Neural cell (in vitro differentiated cells): ENCODE data around the gene MND1. TPM values are rescaled to one million over a fixed set of nuclear protein-coding genes. Genes with fewer than 3 reads are reported as not detected.

Experiments used
- H2AFZ ChIP-seq: fragments of 200-600, 300-800 bp; sonication (generic), shearing (Covaris generic); 2 replicates; pipeline ENCODE4 v1.6.0; 2014; ENCODE audit warnings: low read depth, mild to moderate bottlenecking, antibody characterized with exemption, low read length, moderate library complexity
- H3F3A ChIP-seq: fragments of 200-600 bp; shearing (Covaris generic); 2 replicates; pipeline ENCODE4 v1.6.1; 2016; ENCODE audit warnings: mild to moderate bottlenecking, moderate library complexity, mixed read lengths, antibody characterized with exemption, low read length; ENCODE audit not compliant: insufficient read depth, poor library complexity, severe bottlenecking
- H3K27ac ChIP-seq: fragments of 200-600, 300-800 bp; sonication (generic), shearing (Covaris generic); 2 replicates; pipeline ENCODE4 v1.5.1; 2014; ENCODE audit warnings: mild to moderate bottlenecking, low read length, moderate library complexity
- H3K27me3 ChIP-seq: fragments of 300-800, 200-600 bp; sonication (generic), shearing (Covaris generic); 2 replicates; pipeline ENCODE4 v1.6.0; 2014; ENCODE audit warnings: mild to moderate bottlenecking, low read depth, low read length, moderate library complexity; ENCODE audit not compliant: insufficient read depth
- H3K36me3 ChIP-seq: fragments of 300-800, 200-600 bp; sonication (generic), shearing (Covaris generic); 2 replicates; pipeline ENCODE4 v1.5.1; 2014; ENCODE audit warnings: mild to moderate bottlenecking, antibody characterized with exemption, low read length, moderate library complexity; ENCODE audit not compliant: insufficient read depth
- H3K4me2 ChIP-seq: fragments of 300-800, 200-600 bp; sonication (generic), shearing (Covaris generic); 2 replicates; pipeline ENCODE4 v1.6.0; 2014; ENCODE audit warnings: mild to moderate bottlenecking, low read length
- H3K4me3 ChIP-seq: fragments of 300-800, 200-600 bp; sonication (generic), shearing (Covaris generic); 2 replicates; pipeline ENCODE4 v1.5.1; 2014; ENCODE audit warnings: mild to moderate bottlenecking, low read length, moderate library complexity
- H3K79me2 ChIP-seq: fragments of 200-600 bp; shearing (Covaris generic); replicated peaks from 2 replicates; pipeline ENCODE4 v1.6.0; 2014; ENCODE audit warnings: mild to moderate bottlenecking, low read length, moderate library complexity; ENCODE audit not compliant: insufficient read depth
- H3K9ac ChIP-seq: fragments of 300-800, 200-600 bp; sonication (generic), shearing (Covaris generic); 2 replicates; pipeline ENCODE4 v1.6.1; 2016; ENCODE audit warnings: mild to moderate bottlenecking, low read length, mixed read lengths
- H3K9me2 ChIP-seq: fragments of 200-600 bp; shearing (Covaris generic); 2 replicates; pipeline ENCODE4 v1.6.1; 2016; ENCODE audit warnings: mild to moderate bottlenecking, low read length, mixed read lengths; ENCODE audit not compliant: insufficient read depth
- H3K9me3 ChIP-seq: fragments of 200-600, 300-800 bp; sonication (generic), shearing (Covaris generic); 2 replicates; pipeline ENCODE4 v1.6.1; 2016; ENCODE audit warnings: mild to moderate bottlenecking, mixed run types, low read length, moderate library complexity, mixed read lengths
- H4K20me1 ChIP-seq: fragments of 200-600 bp; shearing (Covaris generic); 2 replicates; pipeline ENCODE4 v1.6.1; 2016; ENCODE audit warnings: mild to moderate bottlenecking, mixed run types; ENCODE audit not compliant: insufficient read depth
- EP300 ChIP-seq: fragments of 450-650 bp; conservative IDR thresholded peaks from 2 replicates; pipeline ENCODE4 v1.6.1; 2014; ENCODE audit warnings: antibody characterized with exemption, mild to moderate bottlenecking, moderate library complexity; ENCODE audit not compliant: poor library complexity, severe bottlenecking
- EZH2 ChIP-seq: fragments of 200-600, 300-800 bp; shearing (Covaris generic), sonication (generic); IDR thresholded peaks from 2 replicates; pipeline ENCODE4 v1.6.1; 2014; ENCODE audit warnings: antibody characterized with exemption, low read length, borderline replicate concordance, mild to moderate bottlenecking; ENCODE audit not compliant: insufficient read depth, poor library complexity, severe bottlenecking
- MXI1 ChIP-seq: fragments of 450-650 bp; conservative IDR thresholded peaks from 2 replicates; pipeline ENCODE4 v1.6.1; 2014; ENCODE audit warnings: antibody characterized with exemption, mild to moderate bottlenecking; ENCODE audit not compliant: poor library complexity, severe bottlenecking
- POLR2AphosphoS5 ChIP-seq: IDR thresholded peaks from 2 replicates; pipeline ENCODE4 v1.6.1; 2012
- RAD21 ChIP-seq: fragments of 450-650 bp; conservative IDR thresholded peaks from 2 replicates; pipeline ENCODE4 v1.6.1; 2014; ENCODE audit warnings: antibody characterized with exemption, mild to moderate bottlenecking, moderate library complexity
- REST ChIP-seq: IDR thresholded peaks from 2 replicates; pipeline ENCODE4 v1.6.1; 2012; ENCODE audit warnings: borderline replicate concordance
- SMC3 ChIP-seq: fragments of 450-650 bp; conservative IDR thresholded peaks from 2 replicates; pipeline ENCODE4 v1.6.1; 2014; ENCODE audit warnings: antibody characterized with exemption, mild to moderate bottlenecking, moderate library complexity; ENCODE audit not compliant: poor library complexity
- TAF1 ChIP-seq: IDR thresholded peaks from 2 replicates; pipeline ENCODE4 v1.6.1; 2012; ENCODE audit warnings: low read depth
- polyA plus RNA-seq: library from polyadenylated mRNA; depleted of rRNA; stranded (reverse); fragments of >200 nt; gene quantifications from 2 replicates; pipeline ENCODE4 v1.2.3, GENCODE V29; 2014
- TF ChIP-seq, protein P1 (sequence below): fragments of 450-650 bp; IDR thresholded peaks from 2 replicates; pipeline ENCODE4 v1.5.1; 2014; ENCODE audit warnings: antibody characterized with exemption, mild to moderate bottlenecking, moderate library complexity; ENCODE audit not compliant: poor library complexity, severe bottlenecking

The MND1 gene
- polyA plus RNA-seq, 1 donor from 2014 or later: 5.6 TPM

- TF ChIP-seq, protein P1, sequence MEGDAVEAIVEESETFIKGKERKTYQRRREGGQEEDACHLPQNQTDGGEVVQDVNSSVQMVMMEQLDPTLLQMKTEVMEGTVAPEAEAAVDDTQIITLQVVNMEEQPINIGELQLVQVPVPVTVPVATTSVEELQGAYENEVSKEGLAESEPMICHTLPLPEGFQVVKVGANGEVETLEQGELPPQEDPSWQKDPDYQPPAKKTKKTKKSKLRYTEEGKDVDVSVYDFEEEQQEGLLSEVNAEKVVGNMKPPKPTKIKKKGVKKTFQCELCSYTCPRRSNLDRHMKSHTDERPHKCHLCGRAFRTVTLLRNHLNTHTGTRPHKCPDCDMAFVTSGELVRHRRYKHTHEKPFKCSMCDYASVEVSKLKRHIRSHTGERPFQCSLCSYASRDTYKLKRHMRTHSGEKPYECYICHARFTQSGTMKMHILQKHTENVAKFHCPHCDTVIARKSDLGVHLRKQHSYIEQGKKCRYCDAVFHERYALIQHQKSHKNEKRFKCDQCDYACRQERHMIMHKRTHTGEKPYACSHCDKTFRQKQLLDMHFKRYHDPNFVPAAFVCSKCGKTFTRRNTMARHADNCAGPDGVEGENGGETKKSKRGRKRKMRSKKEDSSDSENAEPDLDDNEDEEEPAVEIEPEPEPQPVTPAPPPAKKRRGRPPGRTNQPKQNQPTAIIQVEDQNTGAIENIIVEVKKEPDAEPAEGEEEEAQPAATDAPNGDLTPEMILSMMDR: no peak
- no peak for TF ChIP-seq POLR2AphosphoS5
Observed at GRCh38 chr4:153364061-153364460, 19.6 kb downstream of the MND1 start (continued).

- Histone ChIP-seq H3K4me2 (no peak overlapping the region), H3K9ac (no peak overlapping the region), H3K9me2 (no peaks in the 10 kb centered on the region), H3K27me3 (no peaks in the 10 kb centered on the region), H2AFZ (no peak overlapping the region), H3K79me2 (no peaks in the 10 kb centered on the region), H3K4me3 (no peak overlapping the region), H3F3A (no peaks in the 10 kb centered on the region), H3K36me3 (no peaks in the 10 kb centered on the region), H3K9me3 (no peaks in the 10 kb centered on the region), H3K27ac (no peak overlapping the region), H4K20me1 (no peaks in the 10 kb centered on the region)
- no peak for TF ChIP-seq POLR2AphosphoS5
Observed at GRCh38 chr4:153365003-153365402, 20.5 kb downstream of the MND1 start.

GRCh38 chr4:153366486-153366885 is 22.0 kb downstream of the MND1 start:
- Histone ChIP-seq H3F3A (no peaks in the 10 kb centered on the region), H3K4me2 (no peak overlapping the region), H3K79me2 (no peaks in the 10 kb centered on the region), H3K9me3 (no peaks in the 10 kb centered on the region), H3K36me3 (no peaks in the 10 kb centered on the region), H3K27ac (no peak overlapping the region), H3K9me2 (no peaks in the 10 kb centered on the region), H4K20me1 (no peaks in the 10 kb centered on the region), H2AFZ (no peak overlapping the region), H3K4me3 (no peak overlapping the region), H3K27me3 (no peaks in the 10 kb centered on the region), H3K9ac (no peak overlapping the region)
- TF ChIP-seq RAD21 (no peak), TAF1 (no peak), REST (no peak), EP300 (no peak), EZH2 (no peak), POLR2AphosphoS5 (no peak), MXI1 (no peak), SMC3 (no peak)
- TF ChIP-seq, protein P1: no peak
